ENCODE measurements around the gene NACAD.

NACAD gene

DNA sequence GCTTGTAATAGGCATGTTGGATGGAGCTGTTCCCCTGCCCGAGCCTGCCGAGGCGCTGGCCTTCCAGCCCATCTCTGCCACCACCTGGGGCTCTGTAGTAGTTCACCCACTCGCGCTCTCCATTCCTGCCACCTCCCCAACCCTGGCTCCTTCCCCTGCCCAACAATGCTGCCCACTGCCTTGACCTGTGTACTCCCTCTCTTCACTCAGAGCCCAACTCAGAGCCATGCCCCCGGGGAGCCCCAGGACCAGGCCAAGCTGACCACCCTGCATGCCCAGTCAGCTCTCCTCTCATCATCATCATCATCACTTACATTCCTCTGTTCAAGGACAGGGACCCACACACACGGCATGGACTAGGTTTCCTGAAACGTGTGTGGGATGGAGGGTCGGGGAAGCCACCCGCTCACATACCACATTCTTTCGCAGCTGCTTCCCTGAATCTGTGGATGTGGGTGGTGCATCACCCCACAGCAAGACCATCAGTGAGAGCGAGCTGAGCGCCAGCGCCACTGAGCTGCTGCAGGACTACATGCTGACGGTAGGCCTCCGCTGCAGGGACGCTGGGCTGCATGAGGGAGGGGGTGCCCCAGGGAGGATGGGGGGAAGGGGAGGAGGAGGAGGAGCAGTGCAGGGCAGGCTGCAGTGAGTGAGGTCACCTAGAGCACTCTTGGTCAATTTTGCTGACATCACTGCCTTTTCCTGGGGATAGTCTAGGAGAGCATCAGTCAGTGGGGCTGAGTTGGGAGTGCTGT is 15.6 kb downstream of the NACAD start:
- DNase-seq: no peak

DNA sequence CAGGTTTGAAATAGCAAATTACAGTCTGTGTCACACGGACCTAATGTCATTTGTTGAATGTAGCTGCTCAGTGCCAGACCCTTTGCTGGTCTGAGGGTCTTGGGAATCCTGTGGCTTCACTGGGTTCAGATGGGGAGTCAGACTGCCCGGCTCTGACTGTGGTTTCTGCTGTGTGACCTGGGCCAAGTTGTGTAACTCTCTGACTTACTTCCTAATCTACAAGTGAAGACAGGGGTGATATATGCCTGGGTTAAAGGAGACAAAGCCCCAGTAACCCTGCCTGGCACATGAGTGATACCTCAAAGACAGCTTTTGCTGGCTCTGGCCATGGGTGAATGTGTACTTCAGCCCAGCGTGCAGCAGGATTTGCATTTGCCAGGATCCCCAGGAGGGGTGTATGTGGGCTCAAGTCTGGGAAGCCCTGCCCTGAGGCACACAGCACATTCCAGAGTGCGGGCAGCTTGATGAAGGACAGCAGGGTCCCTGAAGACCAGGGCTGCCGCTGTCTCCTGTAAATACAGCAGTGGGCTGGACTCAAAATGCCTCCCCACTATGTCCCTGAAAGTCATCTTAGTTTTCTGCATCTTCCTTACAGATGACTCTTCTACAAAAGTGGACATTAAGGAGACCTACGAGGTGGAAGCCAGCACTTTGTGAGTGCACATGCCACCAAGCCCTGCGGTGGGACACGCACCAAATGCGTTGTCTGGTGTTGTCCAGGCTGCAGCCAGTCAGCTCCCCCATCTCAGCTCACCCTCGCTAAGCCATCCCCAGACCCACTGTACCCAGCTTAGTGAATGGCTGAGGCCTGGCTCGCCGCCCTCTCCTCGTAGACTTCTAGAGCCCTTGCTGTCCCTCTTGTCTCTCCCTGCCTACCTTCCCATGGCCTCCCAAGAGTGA is 16.4 kb downstream of the NACAD start:
- DNase-seq: no peak

DNA sequence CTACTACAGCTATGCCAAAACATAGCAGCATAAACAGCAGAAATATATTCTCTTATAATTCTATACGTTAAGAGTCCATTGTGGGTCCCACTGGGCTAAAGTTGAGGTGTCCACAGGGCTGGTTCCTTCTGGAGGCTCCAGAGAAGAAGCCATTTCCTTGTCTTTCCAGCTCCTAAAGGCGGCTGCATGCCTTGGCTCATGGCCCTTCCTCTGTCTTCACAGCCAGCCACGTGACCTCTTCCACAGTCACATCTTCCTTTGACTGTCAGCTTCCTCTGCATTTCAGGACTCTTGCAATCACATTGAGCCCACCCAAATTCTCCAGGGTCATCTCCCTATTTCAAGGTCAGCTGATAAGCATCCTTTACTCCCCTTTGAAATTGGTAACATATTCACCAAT is 17.2 kb downstream of the NACAD start:
- DNase-seq: peak; percentile 30

DNA sequence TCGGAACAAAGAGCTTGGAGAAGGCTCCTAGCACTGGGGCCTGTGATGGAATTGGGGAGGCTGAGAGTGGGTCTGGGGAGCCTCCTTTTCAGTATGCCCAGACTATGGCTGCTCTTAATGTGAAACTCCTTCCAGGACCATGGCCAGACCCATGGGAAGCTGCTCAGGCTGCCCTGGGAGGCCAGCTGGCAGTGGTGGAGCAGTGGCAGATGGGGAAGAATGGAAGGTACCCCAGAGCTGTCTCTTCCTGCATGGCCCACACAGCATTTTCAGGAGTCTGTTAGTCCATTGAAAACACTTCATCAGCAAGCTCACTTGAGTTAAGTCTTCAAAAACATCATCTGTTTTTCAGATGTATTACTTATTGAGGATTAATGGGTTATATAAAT is 18.5 kb downstream of the NACAD start:
- DNase-seq: no peak

DNA sequence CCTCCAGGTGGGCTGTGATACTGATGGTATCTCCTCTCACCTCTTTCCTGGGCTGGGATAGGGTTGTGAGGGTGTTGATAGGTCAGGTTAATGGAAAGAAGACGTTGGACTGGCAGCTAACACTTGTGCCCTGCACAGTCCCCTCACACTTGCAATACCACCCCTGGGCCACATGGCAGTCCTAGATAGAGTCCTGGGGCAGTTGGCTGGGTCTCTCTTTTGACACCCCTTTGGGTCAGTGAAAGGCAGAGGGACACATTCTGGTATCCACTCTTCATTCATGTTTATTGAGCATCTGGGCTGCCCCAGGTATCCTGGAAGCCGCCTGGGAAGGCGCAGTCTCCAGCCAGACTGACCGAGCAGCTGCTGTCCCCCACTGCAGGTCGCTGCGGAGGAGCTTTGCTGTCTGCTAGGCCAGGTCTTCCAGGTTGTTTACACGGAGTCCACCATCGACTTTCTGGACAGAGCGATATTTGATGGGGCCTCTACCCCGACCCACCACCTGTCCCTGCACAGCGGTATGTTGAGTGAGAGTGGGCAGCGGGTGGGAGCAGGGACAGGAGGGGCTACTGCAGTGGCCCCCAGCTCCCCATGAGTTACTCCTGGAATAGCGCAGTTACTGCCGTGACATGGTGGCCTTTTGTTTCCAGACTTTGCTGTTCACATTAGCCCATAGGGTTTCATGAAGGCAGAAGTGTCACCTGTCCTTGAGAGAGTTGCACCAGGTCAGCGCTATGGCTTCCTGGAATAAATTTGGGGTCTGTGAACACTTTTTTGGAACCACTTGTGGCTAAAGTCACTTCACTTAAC is 19.1 kb downstream of the NACAD start:
- DNase-seq: peak; percentile 47

DNA sequence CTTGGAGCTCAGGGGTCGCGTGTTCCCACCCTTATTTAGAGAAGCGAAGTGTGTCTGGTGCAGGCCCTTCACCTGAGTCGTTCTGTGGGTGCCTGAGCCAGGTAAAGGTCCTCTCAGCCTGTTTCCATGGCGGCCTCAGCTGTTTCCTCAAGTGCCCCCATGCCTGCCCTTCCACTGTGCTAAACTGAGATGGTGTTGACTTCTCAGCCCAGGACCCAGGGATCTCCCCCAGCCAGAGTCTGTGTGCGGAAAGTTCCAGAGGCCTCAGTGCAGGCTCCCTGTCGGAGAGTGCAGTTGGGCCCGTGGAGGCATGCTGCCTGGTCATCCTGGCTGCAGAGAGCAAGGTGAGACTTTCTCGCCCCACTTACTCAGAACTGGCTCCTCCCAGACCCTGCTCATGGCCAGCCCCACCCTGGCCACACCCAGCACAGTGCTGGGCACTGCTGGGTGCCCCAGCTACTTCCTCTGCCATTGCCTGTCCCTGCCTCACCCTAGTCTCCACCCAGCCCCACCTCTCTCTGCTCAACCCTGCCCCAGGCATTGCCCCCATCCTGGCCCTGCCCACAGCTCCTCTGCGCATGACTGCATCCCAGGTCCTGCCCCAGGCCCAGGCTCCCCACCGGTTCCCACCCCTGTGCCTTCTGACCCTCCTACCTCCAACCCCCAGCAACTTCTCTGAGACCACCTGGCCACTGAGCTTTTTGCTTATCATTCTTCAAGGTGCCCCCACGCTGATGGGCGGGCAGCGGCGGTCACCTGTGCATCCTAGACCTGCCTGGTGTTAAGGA is 20.3 kb downstream of the NACAD start:
- peak; percentile 51 for DNase-seq

DNA sequence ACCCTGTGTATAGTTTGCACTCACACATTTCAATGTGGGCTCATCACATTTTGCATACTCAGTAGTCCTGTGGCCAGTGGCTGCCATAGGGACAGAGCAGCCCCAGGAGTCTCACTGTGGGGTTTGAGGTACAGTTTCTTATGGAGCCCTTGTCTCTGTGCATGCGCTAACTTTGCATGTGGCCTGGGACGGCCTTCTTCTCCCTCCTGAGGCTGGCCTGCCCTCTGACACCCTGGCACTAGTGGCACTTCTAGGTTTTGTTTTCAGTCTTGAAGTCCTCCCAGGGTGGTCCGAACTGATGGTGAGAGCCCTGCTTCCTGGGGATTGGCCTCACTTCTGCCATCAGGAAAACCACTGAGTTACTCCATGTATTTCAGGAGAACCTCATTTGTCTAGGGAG is 21.2 kb downstream of the NACAD start:
- peak; percentile 49 for DNase-seq

DNA sequence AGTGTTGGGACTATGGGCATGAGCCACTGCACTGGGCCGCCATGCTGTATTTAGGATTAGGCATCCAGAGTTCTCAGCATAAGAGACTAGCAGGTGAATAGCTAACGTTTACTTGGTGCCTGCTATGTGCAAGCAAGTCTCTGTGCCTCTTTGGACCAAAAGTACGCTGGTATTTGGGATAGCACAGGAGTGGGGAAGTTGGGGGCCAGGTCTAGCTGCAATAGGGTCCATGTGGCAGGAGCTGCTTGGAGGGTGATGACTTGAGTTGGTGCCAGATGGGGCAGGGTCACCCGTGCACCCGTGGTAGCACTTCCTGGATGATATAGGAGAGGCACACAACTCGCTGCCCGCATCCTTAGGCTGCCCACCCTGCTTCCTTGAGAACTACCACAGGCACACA is 22.4 kb downstream of the NACAD start:
- DNase-seq: peak; percentile 47

DNA sequence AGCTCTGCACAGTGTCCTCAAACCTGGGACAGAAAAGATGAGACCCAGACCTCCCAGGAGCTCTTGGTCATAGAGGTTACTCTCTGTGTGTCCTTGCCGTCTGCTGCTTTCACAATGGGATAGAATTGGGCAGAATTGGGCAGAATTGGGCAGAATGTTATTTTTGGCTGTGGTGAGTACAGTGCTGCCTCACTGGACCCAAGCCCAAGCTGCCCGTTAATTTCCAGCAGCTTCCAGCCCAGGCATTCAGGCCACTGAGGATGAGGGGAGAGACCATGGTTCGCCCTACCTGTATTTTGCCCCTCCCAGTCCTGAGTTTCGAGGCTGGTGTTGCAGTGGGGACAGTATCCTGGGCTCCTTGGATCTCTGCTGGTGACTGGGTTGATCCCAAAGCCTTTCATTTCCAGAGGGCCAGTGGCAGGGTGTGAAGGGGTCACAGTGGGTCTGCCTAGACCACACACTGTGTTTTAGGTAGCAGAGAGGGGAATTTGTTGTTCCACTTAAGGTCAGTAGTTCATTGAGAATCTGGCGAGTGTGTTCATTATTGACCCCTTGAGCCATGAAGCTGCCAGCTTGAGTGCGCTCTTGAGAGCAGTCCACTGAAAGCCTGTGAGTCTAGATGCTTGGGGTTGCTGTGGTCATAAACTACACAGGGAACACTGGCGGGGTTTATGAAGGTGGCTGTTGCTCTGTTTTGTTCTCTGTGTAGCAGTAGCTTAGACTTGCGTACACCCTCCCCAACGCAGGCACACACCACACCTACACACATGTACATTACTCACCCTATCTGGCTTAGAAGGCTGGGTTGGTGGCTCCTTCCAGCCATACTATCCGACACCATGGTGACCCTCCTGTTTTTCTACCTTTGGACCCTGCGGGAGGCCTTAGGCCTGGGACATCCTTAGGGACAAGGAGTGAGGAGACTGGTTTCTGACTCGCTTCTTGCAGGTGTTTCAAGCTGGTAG is 23.5 kb downstream of the NACAD start:
- peak; percentile 43 for DNase-seq

DNA sequence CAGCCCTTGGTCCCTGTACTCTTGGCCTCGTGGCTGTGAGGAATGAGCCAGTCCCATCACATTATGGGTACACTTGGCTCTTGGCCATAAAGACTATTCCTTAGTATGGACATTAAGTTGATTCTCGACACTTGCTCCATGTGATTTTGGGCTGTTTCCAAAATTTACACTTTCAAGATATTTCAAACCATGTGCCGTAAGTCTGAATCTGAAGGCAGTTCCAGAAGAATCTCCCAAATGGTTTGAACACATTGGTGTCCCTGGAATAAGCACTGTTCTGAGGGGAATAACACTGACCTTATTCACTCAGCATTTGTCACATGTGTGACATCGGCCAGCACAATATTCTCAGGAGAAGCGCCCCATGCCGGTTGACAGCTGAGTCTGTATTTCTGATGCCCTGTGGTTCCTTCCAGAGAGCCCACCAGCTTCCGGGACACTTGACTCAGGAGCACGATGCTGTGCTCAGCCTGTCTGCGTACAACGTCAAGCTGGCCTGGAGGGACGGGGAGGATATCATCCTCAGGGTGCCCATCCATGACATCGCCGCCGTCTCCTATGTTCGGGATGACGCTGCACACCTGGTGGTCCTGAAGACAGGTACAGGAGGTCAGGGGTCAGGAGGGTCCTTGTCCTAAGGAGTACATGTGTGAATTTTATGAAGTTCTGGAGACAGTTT is 24.6 kb downstream of the NACAD start:
- peak; percentile 45 for DNase-seq

DNA sequence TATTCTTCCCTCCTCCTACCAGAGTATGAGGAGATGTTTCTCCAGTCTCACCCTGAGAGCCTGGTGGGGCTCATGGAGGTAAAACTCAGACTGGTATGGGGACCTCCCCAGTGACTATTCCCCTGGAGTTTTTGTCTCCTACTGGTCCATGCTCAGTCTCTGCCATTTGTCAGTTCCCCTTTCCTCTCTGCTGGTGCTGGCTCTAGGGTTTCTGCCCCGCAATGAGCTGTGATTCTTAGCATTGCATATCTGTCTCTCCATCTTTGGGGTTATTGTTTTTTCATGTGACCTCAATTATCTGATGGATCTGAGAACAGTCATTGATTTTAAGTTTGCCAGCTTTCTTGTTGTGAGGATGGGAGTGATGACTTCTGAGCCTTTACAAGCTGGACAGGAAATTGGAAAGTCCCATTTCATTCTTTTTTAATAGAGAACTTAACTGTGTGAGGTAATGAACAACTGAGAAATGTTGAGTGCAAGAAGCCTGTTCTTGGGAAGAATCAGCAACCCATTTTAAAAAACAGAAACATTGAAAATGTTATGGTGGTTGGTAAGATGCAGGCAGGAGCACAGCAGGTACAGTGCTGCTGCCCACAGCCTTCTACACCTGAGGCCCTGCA is 26.9 kb downstream of the NACAD start:
- peak; percentile 43 for DNase-seq

DNA sequence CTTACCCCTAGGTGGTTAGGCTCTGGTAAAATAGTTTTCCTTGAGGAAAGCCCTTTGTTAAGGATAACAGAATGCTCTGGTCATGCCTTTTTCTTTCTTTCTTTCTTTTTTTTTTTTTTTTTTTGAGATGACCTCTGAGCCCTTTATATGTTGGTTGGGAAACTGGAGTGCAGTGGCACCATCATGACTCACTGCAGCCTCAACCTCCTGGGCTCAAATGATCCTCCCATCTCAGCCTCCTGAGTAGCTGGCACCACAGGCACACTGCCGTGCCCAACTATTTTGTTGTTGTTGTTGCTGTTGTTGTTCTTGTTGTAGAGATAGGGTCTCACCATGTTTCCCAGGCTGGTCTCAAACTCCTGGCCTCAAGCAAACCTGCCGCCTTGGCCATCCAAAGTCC is 27.4 kb downstream of the NACAD start:
- DNase-seq: no peak

DNA sequence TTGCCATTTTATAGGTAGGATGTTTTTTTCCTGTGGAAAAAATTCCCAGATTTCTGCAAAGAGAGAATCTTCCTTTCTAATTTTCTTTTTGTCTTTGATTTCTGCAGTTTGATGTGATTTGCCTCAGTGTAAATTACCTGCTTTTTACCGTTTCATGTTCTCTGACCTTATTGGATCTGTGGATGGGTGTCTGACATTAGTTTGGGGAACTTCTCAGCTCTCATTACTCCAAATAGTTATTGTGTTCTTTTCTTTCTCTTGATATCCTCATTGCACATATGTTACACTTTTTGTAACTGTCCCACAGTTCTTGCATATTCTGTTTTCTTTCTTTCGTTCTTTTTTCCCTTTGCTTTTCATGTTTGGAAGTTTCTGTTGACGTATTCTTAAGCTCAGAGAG is 28.5 kb downstream of the NACAD start:
- DNase-seq: no peak

DNA sequence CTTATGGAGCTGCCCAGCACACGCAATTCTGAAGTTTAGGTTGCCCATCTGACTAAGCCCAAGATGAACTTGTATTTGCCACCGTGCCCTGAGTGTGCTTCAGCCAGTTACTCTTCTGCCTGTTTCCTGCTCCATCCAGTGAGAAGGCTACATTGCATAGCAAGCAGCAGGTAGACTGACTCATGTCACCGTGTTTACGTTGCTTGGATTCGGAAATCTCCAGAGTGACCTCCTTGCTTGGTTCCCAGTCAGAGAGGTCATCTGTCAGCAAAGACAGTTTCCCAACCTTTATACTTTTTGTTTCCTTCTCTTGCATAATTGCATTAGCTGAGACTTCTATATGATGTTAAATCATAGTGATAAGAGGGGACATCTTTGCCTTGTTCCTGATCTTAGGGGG is 30.9 kb downstream of the NACAD start:
- peak; percentile 47 for DNase-seq

DNA sequence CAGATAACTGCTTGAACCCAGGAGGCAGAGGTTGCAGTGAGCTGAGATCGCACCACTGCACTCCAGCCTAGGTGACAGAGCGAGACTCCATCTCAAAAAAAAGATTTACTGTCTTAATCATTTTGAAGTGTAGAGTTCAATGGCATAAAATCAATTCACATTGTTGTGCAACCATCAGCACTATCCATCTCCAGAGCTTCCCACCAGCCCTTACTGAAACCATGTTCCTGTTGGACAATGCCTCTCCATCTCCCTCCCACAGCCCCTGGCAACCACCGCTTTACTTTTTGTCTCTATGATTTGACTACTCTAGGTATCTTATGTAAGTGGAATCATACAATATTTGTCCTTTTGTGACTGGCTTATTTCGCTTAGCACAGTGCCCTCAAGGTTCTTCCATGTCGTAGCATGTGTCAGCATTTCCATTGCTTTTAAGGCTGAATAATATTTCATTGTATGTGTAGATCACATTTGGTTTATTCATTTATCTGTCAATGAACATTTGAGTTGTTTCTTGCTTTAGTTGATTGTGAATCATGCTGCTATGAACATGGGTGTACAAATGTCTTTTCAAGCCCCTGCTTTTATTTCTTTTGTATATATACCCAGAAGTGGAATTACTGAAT is 33.1 kb downstream of the NACAD start:
- peak; percentile 9 for DNase-seq

DNA sequence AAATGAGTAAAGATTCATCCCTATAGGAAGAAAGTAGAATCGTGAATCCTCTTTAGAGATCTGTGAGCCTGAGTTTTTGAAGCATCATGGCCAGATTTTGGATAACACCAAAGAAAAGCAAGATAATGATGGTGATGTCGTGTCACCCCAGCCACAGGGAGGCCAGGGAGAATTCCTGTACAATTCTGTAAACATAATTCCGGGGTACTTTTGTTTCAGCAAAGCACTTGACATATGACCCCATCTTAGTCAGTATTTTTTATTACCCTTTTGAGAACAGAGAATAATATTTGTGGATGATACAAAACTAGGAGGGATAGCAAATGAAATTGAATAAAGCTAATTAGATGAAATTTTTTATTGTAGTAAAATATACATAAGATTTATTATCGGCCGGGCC is 33.8 kb downstream of the NACAD start:
- DNase-seq: no peak

DNA sequence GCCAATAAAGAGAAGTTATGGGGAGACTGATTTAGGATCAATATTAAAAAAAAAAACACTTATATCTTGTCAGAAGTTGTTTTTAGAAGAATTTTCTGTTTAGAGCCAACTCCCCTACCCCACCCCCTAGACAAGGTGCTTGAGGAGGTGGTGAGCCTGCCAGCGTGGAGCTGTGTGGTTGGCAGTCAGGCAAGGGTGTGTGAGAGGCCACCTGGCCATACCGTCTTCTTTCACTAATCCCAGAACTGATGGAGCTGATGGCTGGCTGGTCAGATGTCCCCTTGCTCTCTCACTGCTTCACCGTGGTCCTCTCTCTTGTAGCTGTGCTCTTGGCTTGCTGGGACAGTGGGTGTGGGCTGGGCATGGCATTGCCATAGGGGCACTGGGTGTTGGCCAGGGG is 34.3 kb downstream of the NACAD start:
- DNase-seq: no peak

DNA sequence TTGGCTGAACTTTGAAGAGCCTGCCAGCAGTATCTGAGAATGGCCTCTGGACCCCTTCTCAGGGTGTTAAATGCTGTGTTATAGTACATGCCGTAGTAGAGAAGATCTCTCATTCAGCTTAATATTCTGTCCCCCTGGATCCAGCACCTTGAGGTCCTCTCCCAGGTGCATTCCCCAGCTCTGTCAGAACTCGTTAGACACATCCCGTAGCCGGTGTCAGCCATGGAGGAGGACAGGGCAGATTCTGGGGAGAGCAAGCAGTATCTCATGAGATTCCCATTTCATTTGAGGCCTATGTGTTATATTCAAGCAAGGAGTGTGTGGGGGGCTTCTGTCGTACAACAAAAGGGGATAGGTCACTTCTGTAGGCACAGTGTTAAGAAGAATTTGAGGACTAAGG is 34.8 kb downstream of the NACAD start:
- DNase-seq: no peak

DNA sequence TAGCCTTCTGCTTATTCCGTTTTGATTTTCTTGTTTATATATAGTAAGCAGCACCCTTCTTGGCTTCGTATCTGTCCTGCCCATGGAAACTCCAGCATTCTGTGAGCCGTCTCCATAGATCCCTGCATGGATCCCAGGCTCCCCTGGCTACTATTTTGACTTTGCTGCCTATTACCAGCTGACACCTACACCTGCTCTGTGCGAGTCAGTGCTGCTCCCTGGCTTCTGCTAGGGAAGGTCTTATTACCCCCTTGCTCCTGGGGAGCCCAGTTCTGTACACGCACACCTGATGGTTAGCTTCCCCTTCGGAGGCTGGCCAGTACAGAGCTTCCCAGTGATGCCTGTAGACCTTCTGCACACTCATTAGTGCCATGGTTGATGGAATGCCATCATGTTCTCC is 35.4 kb downstream of the NACAD start:
- DNase-seq: no peak

DNA sequence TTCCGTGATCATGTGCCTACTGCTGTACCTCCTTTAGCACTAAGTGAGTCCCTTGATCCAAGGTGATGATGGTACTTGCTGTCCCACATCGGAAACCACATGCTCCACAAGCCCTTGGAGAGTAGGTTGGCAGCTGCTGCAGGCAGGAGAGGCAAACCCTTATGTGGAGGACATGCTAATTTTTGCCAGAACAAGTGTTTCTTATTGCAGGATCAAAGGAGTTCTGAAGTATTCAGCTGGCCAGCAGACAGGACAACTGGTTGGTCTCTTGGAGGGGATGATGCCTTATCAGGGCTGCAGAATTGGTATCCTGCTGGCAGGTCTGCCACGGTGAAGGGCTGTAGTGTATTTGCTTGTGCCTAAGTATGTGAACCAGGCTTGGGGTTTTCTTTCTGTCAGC is 36.8 kb downstream of the NACAD start:
- no peak for DNase-seq

All from activated CD8-positive, alpha-beta memory T cell treated with anti-CD3 and anti-CD28 coated beads for 24 hours (primary cell).